Astrocyte of the spinal cord (primary cell): Measurements from ENCODE around the gene PNMA5.
A peak's percentile ranks its signal among the peaks of the same experiment; 100 is the strongest.

Experiments
- DNase-seq: peaks from one replicate; pipeline ENCODE4 v3.0.0; 2011; ENCODE audit warnings: low read depth, low spot score
- H3K4me3 ChIP-seq: 2 replicates; pipeline ENCODE4 v1.5.1; 2011; ENCODE audit warnings: low read depth, mild to moderate bottlenecking, low read length, moderate library complexity
- CTCF ChIP-seq: IDR thresholded peaks from 2 replicates; pipeline ENCODE4 v1.5.1; 2012; ENCODE audit warnings: low read depth, mild to moderate bottlenecking, low read length, inconsistent platforms
- in situ Hi-C: cut with HindIII; loops from 2 replicates; pipeline ENCODE4 v1.10.0; 2017; ENCODE audit warnings: low sequenced_read_pairs

The PNMA5 gene

GRCh38 chrX:152958524-152959465 is 35.1 kb downstream of the PNMA5 start:
- peak overlapping the region; percentile 20 for H3K4me3 ChIP-seq
- peak; percentile 90 for DNase-seq
- in situ Hi-C loops, result no loop called here
- peak; percentile 75 for TF ChIP-seq CTCF

DNA sequence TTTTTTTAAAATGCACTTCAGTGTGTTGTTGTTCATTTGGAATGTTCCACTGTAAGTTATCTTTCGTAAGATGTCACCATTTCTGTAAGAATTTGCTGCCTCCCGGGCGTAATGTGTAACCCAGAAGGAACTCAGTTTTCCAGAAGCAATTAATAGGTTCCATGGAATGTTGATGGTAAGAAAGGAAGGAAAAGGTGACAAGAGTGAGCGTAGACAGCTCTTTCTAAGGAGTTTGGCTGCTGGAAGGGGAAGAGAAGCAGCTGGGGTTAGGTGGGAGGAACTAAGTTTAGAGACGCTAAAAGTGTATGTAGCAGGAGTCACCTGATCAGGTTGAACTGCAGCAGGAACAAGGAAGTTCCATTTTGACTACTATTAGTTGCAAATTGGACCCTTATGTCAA is 35.9 kb downstream of the PNMA5 start:
- in situ Hi-C loops, result no loop called here
- H3K4me3 ChIP-seq, result no peak overlapping the region
- no peak for TF ChIP-seq CTCF

DNA sequence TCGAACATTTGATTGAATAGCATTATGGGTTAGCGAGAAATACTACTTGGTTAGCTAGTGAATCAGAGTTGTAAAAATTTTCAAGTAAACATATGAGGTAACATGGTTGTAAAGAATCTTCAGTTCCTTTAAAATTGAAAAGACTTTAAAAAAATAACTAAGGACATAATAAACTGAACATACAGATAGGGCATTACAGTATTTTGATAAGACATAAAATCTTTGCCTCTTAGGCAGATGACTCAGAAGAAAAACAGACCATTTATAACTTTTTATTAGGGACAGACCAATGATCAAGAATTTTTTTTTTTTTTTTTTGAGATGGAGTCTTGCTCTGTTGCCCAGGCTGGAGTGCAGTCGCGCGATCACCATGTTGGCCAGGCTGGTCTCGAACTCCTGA is 43.1 kb downstream of the PNMA5 start:
- no peak for TF ChIP-seq CTCF
- DNase-seq, result no peak
- H3K4me3 ChIP-seq, result no peak overlapping the region
- in situ Hi-C loops, result no loop called here

More for the DNA sequence above, 35.9 kb downstream of the PNMA5 start:
- no peak for DNase-seq

- H3K4me3 ChIP-seq, result no peak overlapping the region
- no peak for DNase-seq
- in situ Hi-C loops, result no loop called here
- TF ChIP-seq CTCF, result no peak
Observed at GRCh38 chrX:152949114-152949513, 44.8 kb downstream of the PNMA5 start.

GRCh38 chrX:152946681-152947080 is 47.2 kb downstream of the PNMA5 start:
- in situ Hi-C loops, result no loop called here
- DNase-seq, result no peak
- H3K4me3 ChIP-seq, result no peak overlapping the region
- no peak for TF ChIP-seq CTCF

DNA sequence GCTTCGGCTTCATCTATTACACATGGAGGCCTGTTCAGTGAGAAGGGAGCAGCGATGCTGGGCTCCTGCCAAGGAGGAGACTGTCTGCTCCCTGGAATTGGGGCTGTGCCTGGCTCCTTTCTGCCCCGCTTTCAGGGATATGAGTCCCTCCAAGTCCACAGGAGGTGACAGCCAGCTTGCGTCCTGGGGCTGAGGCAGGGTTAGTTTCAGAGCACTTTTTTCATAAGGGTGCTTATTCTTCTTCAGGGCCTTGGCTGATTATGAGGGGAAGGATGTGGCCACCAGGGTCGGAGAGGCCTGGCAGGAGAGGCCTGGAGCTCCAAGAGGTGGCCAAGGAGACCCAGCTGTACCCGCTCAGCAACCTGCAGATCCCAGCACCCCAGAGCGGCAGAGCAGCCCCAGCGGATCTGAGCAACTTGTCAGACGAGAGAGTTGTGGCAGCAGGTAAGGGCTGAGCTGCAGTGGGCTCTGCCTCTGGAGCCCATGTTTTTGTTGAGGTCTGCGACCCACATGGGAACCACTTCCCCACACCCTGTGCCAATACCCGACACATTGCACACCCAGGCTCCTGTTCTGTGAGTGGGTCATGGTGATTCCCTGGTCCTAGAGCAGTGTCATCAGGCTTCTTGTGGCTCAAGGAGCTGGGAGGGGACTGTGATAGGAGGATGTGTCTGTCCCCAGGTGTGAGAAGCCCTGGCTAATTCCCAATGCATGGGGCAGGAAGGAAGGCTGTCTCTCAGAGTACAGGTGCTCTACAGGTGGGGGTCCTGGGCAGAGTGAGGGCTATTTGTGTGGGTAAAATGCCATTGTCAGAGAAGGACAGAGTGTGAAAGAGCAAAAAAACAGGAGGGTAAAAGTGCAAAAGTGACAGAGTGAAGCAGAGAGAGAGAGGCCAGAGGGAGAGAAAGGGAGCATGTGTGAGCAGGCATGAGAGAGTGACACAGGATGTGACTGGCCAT is 48.6 kb downstream of the PNMA5 start:
- DNase-seq, result no peak
- no peak overlapping the region for H3K4me3 ChIP-seq
- TF ChIP-seq CTCF, result no peak
- in situ Hi-C loops, result no loop called here
